Measurements from ENCODE around the gene CCDC71L.

The CCDC71L gene

GRCh38 chr7:106622654-106623314 lies 38.2 kb downstream of the CCDC71L start:
- TF ChIP-seq CTCF (IDR thresholded peaks at IDR 0.05; ENCODE audit: borderline replicate concordance, insufficient read depth, low read depth, low read length): no peak
- no peak overlapping the region for H3K4me3 ChIP-seq (ENCODE audit: low read depth, low read length)

- no peak for TF ChIP-seq CTCF (IDR thresholded peaks at IDR 0.05; ENCODE audit: borderline replicate concordance, insufficient read depth, low read depth, low read length)
- H3K4me3 ChIP-seq (ENCODE audit: low read depth, low read length): no peak overlapping the region
Measured at GRCh38 chr7:106621393-106622132, 39.4 kb downstream of the CCDC71L start.

GRCh38 chr7:106620676-106621075 lies 40.3 kb downstream of the CCDC71L start:
- no peak for TF ChIP-seq CTCF (IDR thresholded peaks at IDR 0.05; ENCODE audit: borderline replicate concordance, insufficient read depth, low read depth, low read length)
- no peak overlapping the region for H3K4me3 ChIP-seq (ENCODE audit: low read depth, low read length)

GRCh38 chr7:106620034-106620433 lies 40.9 kb downstream of the CCDC71L start:
- no peak overlapping the region for H3K4me3 ChIP-seq (ENCODE audit: low read depth, low read length)
- TF ChIP-seq CTCF (IDR thresholded peaks at IDR 0.05; ENCODE audit: borderline replicate concordance, insufficient read depth, low read depth, low read length): no peak

- TF ChIP-seq CTCF (IDR thresholded peaks at IDR 0.05; ENCODE audit: borderline replicate concordance, insufficient read depth, low read depth, low read length): no peak
Measured at GRCh38 chr7:106619213-106619612, 41.7 kb downstream of the CCDC71L start.

GRCh38 chr7:106618480-106618879 lies 42.5 kb downstream of the CCDC71L start:
- H3K4me3 ChIP-seq (ENCODE audit: low read depth, low read length): no peak overlapping the region
- TF ChIP-seq CTCF (IDR thresholded peaks at IDR 0.05; ENCODE audit: borderline replicate concordance, insufficient read depth, low read depth, low read length): no peak

More at GRCh38 chr7:106619213-106619612, 41.7 kb downstream of the CCDC71L start:
- H3K4me3 ChIP-seq (ENCODE audit: low read depth, low read length): no peak overlapping the region

- H3K4me3 ChIP-seq (ENCODE audit: low read depth, low read length): no peak overlapping the region
- TF ChIP-seq CTCF (IDR thresholded peaks at IDR 0.05; ENCODE audit: borderline replicate concordance, insufficient read depth, low read depth, low read length): no peak
Measured at GRCh38 chr7:106617860-106618259, 43.1 kb downstream of the CCDC71L start.

Data from GM12875 (cell line).